DOHH2 (cell line): ENCODE measurements around the gene WNT2B.

Source experiments
- H3F3A ChIP-seq: fragments of 200-600 bp; sonication (generic), shearing (Covaris generic); 2 replicates; pipeline ENCODE4 v1.6.0; 2016; ENCODE audit warnings: antibody characterized with exemption, mild to moderate bottlenecking; ENCODE audit not compliant: control insufficient read depth, insufficient read depth
- H3K27ac ChIP-seq: fragments of 200-600 bp; sonication (generic); 2 replicates; pipeline ENCODE4 v1.5.1; 2014; ENCODE audit warnings: low read depth, mild to moderate bottlenecking, low read length, moderate library complexity
- H3K27me3 ChIP-seq: fragments of 200-600 bp; sonication (generic); 2 replicates; pipeline ENCODE4 v1.6.1; 2014; ENCODE audit warnings: mild to moderate bottlenecking, low read length, mixed read lengths; ENCODE audit not compliant: control insufficient read depth
- H3K36me3 ChIP-seq: fragments of 200-600 bp; sonication (generic); 2 replicates; pipeline ENCODE4 v1.6.1; 2014; ENCODE audit warnings: mild to moderate bottlenecking, low read length, moderate library complexity, mixed read lengths; ENCODE audit not compliant: control insufficient read depth
- H3K4me1 ChIP-seq: fragments of 200-600 bp; sonication (generic); 2 replicates; pipeline ENCODE4 v1.6.1; 2014; ENCODE audit warnings: mild to moderate bottlenecking, low read length, mixed read lengths; ENCODE audit not compliant: control insufficient read depth
- H3K4me2 ChIP-seq: fragments of 200-600 bp; sonication (generic); 2 replicates; pipeline ENCODE4 v1.6.0; 2014; ENCODE audit warnings: mild to moderate bottlenecking, low read length, moderate library complexity
- H3K4me3 ChIP-seq: fragments of 200-600 bp; sonication (generic); 2 replicates; pipeline ENCODE4 v1.5.1; 2014; ENCODE audit warnings: mild to moderate bottlenecking, low read length, mixed read lengths
- H3K79me2 ChIP-seq: fragments of 200-600 bp; sonication (generic); 2 replicates; pipeline ENCODE4 v1.6.1; 2014; ENCODE audit warnings: mild to moderate bottlenecking, low read length, mixed read lengths; ENCODE audit not compliant: control insufficient read depth
- H3K9me2 ChIP-seq: fragments of 200-600 bp; sonication (generic); replicated peaks from 2 replicates; pipeline ENCODE4 v1.6.1; 2014; ENCODE audit warnings: mild to moderate bottlenecking, low read length, mixed read lengths; ENCODE audit not compliant: control insufficient read depth
- H3K9me3 ChIP-seq: fragments of 200-600 bp; sonication (generic); 2 replicates; pipeline ENCODE4 v1.6.1; 2014; ENCODE audit warnings: antibody characterized with exemption, low read length, mixed read lengths; ENCODE audit not compliant: control insufficient read depth, insufficient read depth
- H4K20me1 ChIP-seq: fragments of 200-600 bp; sonication (generic); 2 replicates; pipeline ENCODE4 v1.6.0; 2014; ENCODE audit warnings: low read depth, mild to moderate bottlenecking, antibody characterized with exemption, low read length, moderate library complexity; ENCODE audit not compliant: control insufficient read depth, insufficient read depth
- EZH2phosphoT487 ChIP-seq: fragments of 200-600 bp; sonication (generic); IDR thresholded peaks from 2 replicates; pipeline ENCODE4 v1.6.1; 2017; ENCODE audit warnings: borderline replicate concordance, mild to moderate bottlenecking, antibody characterized with exemption, low read length, moderate library complexity, mixed read lengths
- TF ChIP-seq, protein P1 (sequence below): fragments of 200-600 bp; sonication (generic); IDR thresholded peaks from one replicate; pipeline ENCODE4 v1.5.1; 2014; ENCODE audit warnings: antibody characterized with exemption, mild to moderate bottlenecking, low read depth, low read length; ENCODE audit not compliant: poor library complexity, severe bottlenecking

The WNT2B gene

DNA sequence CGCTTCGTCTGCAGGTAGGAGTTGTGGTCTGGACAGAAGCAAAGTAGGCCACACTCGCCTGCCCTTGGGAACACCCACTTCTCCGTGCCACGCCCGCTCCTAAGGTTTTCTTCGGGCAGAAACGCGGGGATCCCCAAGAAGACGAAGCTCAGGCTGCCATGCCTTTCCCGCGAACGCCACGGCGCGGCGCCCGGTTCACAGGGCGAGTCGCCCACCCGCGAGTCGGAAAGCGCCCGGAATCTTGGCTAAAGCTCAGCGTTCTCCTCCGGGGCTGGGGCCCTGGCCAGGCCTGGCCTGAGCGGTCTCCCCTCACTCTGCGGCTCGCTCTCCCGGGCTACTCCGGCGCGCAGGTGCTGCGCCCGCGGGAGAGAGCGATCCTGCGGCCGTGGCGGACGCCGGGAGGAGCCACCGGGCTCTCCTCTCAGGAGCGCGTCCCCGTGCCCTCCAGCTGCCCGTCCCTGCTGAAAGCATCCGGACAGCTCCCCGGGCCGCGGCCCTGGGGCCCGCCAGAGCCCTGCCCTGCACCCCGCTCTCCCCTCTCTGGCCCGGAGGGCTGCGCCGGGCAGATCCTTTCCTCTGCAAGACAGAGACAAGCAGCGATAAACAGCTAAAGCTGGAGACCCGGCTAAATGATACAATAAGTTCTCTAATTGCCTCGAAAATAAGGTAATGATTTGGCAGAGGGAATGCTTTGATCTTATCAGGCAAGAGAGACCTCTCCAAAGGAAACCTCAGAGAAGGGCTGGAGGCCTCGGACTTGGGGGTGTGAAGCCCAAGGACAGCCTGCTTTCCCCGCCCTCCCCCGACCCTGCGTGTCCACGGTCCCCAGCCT is 6.7 kb upstream of the WNT2B start:
- no peaks in the 10 kb centered on the region for H3K79me2 ChIP-seq
- H3K27ac ChIP-seq = no peak overlapping the region
- peak overlapping the region; percentile 71 for H3K4me3 ChIP-seq
- H3K27me3 ChIP-seq = peaks cover 36% of the 10 kb centered on the region
- peaks cover 15% of the 10 kb centered on the region for H3F3A ChIP-seq
- H3K4me1 ChIP-seq = peaks cover 56% of the 10 kb centered on the region
- H4K20me1 ChIP-seq = no peaks in the 10 kb centered on the region
- no peaks in the 10 kb centered on the region for H3K36me3 ChIP-seq
- peak overlapping the region; percentile 74 for H3K4me2 ChIP-seq
- no peaks in the 10 kb centered on the region for H3K9me2 ChIP-seq
- no peaks in the 10 kb centered on the region for H3K9me3 ChIP-seq
- TF ChIP-seq, protein P1, sequence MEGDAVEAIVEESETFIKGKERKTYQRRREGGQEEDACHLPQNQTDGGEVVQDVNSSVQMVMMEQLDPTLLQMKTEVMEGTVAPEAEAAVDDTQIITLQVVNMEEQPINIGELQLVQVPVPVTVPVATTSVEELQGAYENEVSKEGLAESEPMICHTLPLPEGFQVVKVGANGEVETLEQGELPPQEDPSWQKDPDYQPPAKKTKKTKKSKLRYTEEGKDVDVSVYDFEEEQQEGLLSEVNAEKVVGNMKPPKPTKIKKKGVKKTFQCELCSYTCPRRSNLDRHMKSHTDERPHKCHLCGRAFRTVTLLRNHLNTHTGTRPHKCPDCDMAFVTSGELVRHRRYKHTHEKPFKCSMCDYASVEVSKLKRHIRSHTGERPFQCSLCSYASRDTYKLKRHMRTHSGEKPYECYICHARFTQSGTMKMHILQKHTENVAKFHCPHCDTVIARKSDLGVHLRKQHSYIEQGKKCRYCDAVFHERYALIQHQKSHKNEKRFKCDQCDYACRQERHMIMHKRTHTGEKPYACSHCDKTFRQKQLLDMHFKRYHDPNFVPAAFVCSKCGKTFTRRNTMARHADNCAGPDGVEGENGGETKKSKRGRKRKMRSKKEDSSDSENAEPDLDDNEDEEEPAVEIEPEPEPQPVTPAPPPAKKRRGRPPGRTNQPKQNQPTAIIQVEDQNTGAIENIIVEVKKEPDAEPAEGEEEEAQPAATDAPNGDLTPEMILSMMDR = peak; percentile 69
- TF ChIP-seq EZH2phosphoT487 = peak; percentile 63; the same call in 1 of the 2 replicates

DNA sequence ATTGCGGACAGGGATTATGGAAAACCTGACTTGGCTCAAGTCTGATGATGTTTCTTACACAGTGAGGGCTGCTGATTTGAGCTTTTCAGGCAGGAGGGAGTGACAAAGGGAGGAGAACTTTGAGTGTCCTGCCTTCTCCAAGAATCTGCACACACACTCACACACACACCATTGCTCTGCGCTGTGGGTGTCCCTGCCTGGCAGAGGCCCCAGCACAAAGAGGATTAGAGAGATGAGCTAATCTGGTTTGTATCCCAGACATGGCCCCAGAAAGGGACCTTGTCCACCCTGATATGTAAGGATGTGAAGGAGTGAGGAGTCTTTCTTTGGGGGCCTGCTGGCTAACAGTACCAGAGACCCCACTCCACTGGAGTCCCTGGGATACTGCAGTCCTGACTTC is 5.9 kb upstream of the WNT2B start:
- H3K27me3 ChIP-seq = peaks cover 39% of the 10 kb centered on the region
- H3F3A ChIP-seq = peaks cover 16% of the 10 kb centered on the region
- no peaks in the 10 kb centered on the region for H4K20me1 ChIP-seq
- no peaks in the 10 kb centered on the region for H3K36me3 ChIP-seq
- H3K4me3 ChIP-seq = no peak overlapping the region
- H3K27ac ChIP-seq = no peak overlapping the region
- peaks cover 64% of the 10 kb centered on the region for H3K4me1 ChIP-seq
- no peak overlapping the region; the same call in 1 of the 2 replicates for H3K4me2 ChIP-seq
- H3K9me3 ChIP-seq = no peaks in the 10 kb centered on the region
- H3K9me2 ChIP-seq = no peaks in the 10 kb centered on the region
- TF ChIP-seq, protein P1 = no peak
- TF ChIP-seq EZH2phosphoT487 = no peak
- H3K79me2 ChIP-seq = no peaks in the 10 kb centered on the region

DNA sequence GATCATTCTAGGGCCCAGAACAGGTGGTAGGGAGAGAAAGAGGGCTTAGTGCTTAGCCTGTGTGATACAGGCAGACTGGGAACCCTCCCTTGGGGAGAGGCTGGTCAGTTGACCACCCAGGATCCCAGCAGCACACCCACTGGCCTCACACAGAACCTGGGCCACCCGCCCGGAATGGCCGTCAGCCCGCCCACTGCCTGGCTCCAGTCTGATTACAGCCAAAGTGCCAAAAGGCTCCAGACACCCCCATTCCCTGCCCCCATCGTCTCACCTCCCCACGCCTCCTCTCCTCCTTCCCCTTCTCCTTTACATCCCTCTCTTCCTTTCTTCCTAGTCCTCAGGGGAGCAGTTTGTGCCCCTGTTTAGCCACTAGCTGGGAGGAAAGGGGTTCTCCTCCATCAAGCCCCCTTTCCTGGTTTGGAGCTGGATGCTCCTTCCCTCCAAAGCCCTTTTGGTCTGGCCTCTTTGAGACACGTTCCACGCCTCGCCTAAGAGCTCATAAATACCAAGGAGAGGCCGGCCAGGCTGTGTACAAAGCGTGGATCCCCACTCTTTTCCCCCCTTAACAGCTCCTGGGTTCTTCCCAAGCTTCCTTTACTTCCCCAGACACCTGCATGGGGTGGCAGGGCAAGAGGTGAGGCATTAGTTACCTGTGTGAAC is 4.6 kb upstream of the WNT2B start:
- peaks cover 16% of the 10 kb centered on the region for H3F3A ChIP-seq
- no peaks in the 10 kb centered on the region for H3K36me3 ChIP-seq
- no peak overlapping the region for H3K27ac ChIP-seq
- TF ChIP-seq EZH2phosphoT487 = no peak
- TF ChIP-seq, protein P1 = no peak
- peak overlapping the region; percentile 69; the same call in 1 of the 2 replicates for H3K4me2 ChIP-seq
- H3K4me3 ChIP-seq = no peak overlapping the region
- H4K20me1 ChIP-seq = no peaks in the 10 kb centered on the region
- H3K27me3 ChIP-seq = peaks cover 52% of the 10 kb centered on the region
- H3K9me2 ChIP-seq = no peaks in the 10 kb centered on the region
- H3K4me1 ChIP-seq = peaks cover 76% of the 10 kb centered on the region
- no peaks in the 10 kb centered on the region for H3K79me2 ChIP-seq
- H3K9me3 ChIP-seq = no peaks in the 10 kb centered on the region
